GM21526 (cell line): Measurements from ENCODE around the gene MSI2.

ENCODE experiments used
- ATAC-seq: cut with Tn5 transposase; IDR thresholded peaks from one replicate; pipeline ENCODE4 v1.9.1; 2021; ENCODE audit warnings: moderate library complexity; ENCODE audit not compliant: unreplicated experiment, low FRiP score

The MSI2 gene

GRCh38 chr17:57544834-57545463 is 288.6 kb downstream of the MSI2 start:
- ATAC-seq = no peak

GRCh38 chr17:57545731-57546342 is 289.5 kb downstream of the MSI2 start:
- ATAC-seq = no peak

- no peak for ATAC-seq
These were observed 292.4 kb downstream of the MSI2 start for GRCh38 chr17:57548421-57549410.

GRCh38 chr17:57549468-57549867 is 293.1 kb downstream of the MSI2 start:
- no peak for ATAC-seq

- ATAC-seq = no peak
These were observed 293.7 kb downstream of the MSI2 start for GRCh38 chr17:57550016-57550415.

GRCh38 chr17:57550668-57551315 is 294.5 kb downstream of the MSI2 start:
- no peak for ATAC-seq

- ATAC-seq = peak; percentile 45
These were observed 295.2 kb downstream of the MSI2 start for GRCh38 chr17:57551321-57552079.

- peak; percentile 54 for ATAC-seq
These were observed 295.8 kb downstream of the MSI2 start for GRCh38 chr17:57552114-57552624.

GRCh38 chr17:57553526-57553925 is 297.2 kb downstream of the MSI2 start:
- no peak for ATAC-seq

GRCh38 chr17:57553991-57554825 is 297.9 kb downstream of the MSI2 start:
- ATAC-seq = no peak

GRCh38 chr17:57554826-57555635 is 298.7 kb downstream of the MSI2 start:
- ATAC-seq = no peak

GRCh38 chr17:57555636-57556175 is 299.4 kb downstream of the MSI2 start:
- no peak for ATAC-seq

- no peak for ATAC-seq
These were observed 300.0 kb downstream of the MSI2 start for GRCh38 chr17:57556320-57556719.

GRCh38 chr17:57556977-57557376 is 300.7 kb downstream of the MSI2 start:
- ATAC-seq = no peak

- ATAC-seq = no peak
These were observed 301.1 kb downstream of the MSI2 start for GRCh38 chr17:57557416-57557815.

- ATAC-seq = no peak
These were observed 301.7 kb downstream of the MSI2 start for GRCh38 chr17:57557834-57558681.

GRCh38 chr17:57559226-57559625 is 302.9 kb downstream of the MSI2 start:
- no peak for ATAC-seq
